Stimulated activated CD8-positive, alpha-beta memory T cell treated with anti-CD3 and anti-CD28 coated beads, Interleukin-15, amount 100 ng/mL, for 1 hour (primary cell): ENCODE measurements around the gene EIF3J.

Experiments used
- DNase-seq: peaks from one replicate; pipeline ENCODE4 v3.0.0-alpha.2; 2020; ENCODE audit warnings: low read depth

The EIF3J gene

GRCh38 chr15:44595656-44596510, 58.9 kb downstream of the EIF3J start:
- DNase-seq: no peak

GRCh38 chr15:44596511-44597010, 59.6 kb downstream of the EIF3J start:
- DNase-seq: no peak

DNA sequence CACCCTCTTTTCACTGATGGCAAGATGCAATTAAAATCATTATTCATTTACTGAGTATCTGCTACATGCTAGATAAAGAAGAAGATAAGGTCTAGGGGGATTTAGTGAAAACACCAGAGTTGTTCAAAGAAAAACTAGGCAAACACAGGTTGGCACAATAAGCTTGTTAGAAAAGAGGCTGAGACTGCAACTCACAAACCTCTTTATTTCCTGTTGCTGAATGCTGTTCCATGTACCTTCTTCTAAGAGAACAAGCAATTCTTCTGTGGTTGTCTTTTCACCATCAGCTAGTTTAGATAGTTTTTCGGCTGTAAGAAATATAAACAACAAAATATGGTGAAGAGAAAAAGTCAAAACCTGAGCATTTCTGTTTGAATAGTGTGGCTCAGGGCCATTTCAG, 61.1 kb downstream of the EIF3J start:
- no peak for DNase-seq

DNA sequence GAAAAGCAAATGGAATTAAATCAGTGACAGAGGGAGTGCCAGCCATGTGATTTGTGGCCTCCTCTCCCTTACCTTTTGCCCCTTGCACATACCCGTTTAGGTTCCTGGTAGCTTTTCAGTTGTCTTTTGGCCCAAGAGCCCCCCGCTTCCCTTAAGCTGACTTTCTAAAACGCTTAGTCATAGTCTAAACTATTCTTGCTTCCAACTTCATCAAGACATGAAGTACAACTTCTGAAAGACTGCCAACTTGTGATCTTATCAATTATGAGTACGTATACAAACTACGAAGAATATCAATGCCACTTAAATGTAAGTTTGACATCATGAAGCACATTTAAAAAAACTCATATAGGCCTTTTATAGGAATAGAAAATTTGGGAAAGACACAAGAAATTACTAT, 61.9 kb downstream of the EIF3J start:
- no peak for DNase-seq

- no peak for DNase-seq
Measured at GRCh38 chr15:44603126-44603525, 66.2 kb downstream of the EIF3J start.

DNA sequence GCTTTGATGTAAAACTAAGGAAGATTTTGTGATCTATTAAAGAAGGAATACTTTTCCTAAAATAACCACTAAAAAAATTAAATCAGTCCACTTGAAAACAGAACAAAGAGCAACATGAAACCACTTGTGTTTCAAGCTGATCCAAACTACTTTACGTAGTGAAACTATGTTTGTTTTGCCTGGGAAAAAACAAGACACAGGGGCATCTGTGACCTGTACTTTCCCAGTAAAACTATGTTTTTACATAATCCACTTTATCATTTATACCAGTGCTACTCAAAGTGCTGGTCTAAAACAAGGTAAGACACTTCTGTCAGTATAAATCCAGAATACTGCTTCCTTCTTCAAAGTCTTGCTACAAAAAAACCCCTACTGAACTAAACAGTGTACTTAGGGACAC, 69.8 kb downstream of the EIF3J start:
- DNase-seq: no peak
